ENCODE data around the gene ZNF518B. TPM values are rescaled to one million over a fixed set of nuclear protein-coding genes. Genes with fewer than 3 reads are reported as not detected.
A peak's percentile ranks its signal among the peaks of the same experiment; 100 is the strongest.

ZNF518B gene
- total and polyA plus RNA-seq, 9 of the 15 experiments (the other 6 are each of a cell fraction or from before 2014, with no cell fraction given), result 13.1 to 48.9 (median 37.5) TPM

DNA sequence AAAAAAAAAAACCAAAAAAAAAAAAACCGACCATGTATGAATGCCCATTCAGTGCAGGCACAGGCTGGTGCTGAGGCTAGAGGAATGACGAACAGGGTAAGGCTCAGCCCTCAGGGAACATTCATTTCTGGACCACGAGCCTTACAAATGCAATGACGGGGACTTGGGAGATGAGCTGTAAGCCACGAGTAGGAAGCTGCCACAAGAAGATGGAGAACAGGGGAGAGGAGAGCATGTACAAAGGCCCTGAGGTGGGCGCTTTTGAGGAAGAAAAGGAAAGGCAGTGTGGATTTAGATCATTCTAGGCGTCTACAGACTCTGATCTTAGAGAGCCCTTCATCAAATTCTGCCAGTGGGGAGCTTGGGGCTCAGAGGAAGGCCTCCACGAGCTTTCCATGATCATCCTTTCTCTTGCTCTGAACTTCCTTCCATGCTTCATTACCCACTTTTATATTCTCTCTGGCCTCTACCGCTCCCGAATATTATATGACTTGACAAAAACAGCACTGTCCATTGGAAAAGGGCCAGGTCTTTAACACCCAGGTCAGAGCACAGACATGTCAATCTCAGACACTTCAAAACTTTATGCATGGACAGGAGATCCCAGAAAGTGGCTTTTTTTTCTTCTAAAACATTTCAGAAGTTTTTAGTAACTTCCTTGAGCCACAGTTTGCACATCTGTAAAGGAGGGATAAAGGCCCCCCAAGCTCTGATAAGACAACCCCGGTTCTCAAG is 3.3 kb upstream of the ZNF518B start (continued):
- TF ChIP-seq, protein P1, sequence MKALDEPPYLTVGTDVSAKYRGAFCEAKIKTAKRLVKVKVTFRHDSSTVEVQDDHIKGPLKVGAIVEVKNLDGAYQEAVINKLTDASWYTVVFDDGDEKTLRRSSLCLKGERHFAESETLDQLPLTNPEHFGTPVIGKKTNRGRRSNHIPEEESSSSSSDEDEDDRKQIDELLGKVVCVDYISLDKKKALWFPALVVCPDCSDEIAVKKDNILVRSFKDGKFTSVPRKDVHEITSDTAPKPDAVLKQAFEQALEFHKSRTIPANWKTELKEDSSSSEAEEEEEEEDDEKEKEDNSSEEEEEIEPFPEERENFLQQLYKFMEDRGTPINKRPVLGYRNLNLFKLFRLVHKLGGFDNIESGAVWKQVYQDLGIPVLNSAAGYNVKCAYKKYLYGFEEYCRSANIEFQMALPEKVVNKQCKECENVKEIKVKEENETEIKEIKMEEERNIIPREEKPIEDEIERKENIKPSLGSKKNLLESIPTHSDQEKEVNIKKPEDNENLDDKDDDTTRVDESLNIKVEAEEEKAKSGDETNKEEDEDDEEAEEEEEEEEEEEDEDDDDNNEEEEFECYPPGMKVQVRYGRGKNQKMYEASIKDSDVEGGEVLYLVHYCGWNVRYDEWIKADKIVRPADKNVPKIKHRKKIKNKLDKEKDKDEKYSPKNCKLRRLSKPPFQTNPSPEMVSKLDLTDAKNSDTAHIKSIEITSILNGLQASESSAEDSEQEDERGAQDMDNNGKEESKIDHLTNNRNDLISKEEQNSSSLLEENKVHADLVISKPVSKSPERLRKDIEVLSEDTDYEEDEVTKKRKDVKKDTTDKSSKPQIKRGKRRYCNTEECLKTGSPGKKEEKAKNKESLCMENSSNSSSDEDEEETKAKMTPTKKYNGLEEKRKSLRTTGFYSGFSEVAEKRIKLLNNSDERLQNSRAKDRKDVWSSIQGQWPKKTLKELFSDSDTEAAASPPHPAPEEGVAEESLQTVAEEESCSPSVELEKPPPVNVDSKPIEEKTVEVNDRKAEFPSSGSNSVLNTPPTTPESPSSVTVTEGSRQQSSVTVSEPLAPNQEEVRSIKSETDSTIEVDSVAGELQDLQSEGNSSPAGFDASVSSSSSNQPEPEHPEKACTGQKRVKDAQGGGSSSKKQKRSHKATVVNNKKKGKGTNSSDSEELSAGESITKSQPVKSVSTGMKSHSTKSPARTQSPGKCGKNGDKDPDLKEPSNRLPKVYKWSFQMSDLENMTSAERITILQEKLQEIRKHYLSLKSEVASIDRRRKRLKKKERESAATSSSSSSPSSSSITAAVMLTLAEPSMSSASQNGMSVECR (CRISPR knock-in tag; IDR thresholded peaks at IDR 0.05), result no peak
- TF ChIP-seq, protein P2, sequence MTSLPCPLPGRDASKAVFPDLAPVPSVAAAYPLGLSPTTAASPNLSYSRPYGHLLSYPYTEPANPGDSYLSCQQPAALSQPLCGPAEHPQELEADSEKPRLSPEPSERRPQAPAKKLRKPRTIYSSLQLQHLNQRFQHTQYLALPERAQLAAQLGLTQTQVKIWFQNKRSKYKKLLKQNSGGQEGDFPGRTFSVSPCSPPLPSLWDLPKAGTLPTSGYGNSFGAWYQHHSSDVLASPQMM (CRISPR knock-in tag; IDR thresholded peaks at IDR 0.05), result no peak
- TF ChIP-seq, protein P3, sequence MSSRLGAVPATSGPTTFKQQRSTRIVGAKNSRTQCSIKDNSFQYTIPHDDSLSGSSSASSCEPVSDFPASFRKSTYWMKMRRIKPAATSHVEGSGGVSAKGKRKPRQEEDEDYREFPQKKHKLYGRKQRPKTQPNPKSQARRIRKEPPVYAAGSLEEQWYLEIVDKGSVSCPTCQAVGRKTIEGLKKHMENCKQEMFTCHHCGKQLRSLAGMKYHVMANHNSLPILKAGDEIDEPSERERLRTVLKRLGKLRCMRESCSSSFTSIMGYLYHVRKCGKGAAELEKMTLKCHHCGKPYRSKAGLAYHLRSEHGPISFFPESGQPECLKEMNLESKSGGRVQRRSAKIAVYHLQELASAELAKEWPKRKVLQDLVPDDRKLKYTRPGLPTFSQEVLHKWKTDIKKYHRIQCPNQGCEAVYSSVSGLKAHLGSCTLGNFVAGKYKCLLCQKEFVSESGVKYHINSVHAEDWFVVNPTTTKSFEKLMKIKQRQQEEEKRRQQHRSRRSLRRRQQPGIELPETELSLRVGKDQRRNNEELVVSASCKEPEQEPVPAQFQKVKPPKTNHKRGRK (tag; IDR thresholded peaks at IDR 0.05), result no peak
- TF ChIP-seq ZFPM2 (CRISPR knock-in tag; IDR thresholded peaks at IDR 0.05), result no peak
- peak; percentile 40; the same call in 1 of the 2 replicates for TF ChIP-seq MAFG (tag; conservative IDR thresholded peaks at IDR 0.05)
- TF ChIP-seq ZNF57 (CRISPR knock-in tag; IDR thresholded peaks at IDR 0.05), result no peak
- TF ChIP-seq, protein P4, sequence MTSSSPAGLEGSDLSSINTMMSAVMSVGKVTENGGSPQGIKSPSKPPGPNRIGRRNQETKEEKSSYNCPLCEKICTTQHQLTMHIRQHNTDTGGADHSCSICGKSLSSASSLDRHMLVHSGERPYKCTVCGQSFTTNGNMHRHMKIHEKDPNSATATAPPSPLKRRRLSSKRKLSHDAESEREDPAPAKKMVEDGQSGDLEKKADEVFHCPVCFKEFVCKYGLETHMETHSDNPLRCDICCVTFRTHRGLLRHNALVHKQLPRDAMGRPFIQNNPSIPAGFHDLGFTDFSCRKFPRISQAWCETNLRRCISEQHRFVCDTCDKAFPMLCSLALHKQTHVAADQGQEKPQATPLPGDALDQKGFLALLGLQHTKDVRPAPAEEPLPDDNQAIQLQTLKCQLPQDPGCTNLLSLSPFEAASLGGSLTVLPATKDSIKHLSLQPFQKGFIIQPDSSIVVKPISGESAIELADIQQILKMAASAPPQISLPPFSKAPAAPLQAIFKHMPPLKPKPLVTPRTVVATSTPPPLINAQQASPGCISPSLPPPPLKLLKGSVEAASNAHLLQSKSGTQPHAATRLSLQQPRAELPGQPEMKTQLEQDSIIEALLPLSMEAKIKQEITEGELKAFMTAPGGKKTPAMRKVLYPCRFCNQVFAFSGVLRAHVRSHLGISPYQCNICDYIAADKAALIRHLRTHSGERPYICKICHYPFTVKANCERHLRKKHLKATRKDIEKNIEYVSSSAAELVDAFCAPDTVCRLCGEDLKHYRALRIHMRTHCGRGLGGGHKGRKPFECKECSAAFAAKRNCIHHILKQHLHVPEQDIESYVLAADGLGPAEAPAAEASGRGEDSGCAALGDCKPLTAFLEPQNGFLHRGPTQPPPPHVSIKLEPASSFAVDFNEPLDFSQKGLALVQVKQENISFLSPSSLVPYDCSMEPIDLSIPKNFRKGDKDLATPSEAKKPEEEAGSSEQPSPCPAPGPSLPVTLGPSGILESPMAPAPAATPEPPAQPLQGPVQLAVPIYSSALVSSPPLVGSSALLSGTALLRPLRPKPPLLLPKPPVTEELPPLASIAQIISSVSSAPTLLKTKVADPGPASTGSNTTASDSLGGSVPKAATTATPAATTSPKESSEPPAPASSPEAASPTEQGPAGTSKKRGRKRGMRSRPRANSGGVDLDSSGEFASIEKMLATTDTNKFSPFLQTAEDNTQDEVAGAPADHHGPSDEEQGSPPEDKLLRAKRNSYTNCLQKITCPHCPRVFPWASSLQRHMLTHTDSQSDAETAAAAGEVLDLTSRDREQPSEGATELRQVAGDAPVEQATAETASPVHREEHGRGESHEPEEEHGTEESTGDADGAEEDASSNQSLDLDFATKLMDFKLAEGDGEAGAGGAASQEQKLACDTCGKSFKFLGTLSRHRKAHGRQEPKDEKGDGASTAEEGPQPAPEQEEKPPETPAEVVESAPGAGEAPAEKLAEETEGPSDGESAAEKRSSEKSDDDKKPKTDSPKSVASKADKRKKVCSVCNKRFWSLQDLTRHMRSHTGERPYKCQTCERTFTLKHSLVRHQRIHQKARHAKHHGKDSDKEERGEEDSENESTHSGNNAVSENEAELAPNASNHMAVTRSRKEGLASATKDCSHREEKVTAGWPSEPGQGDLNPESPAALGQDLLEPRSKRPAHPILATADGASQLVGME (CRISPR knock-in tag; IDR thresholded peaks at IDR 0.05), result no peak
- TF ChIP-seq, protein P5, sequence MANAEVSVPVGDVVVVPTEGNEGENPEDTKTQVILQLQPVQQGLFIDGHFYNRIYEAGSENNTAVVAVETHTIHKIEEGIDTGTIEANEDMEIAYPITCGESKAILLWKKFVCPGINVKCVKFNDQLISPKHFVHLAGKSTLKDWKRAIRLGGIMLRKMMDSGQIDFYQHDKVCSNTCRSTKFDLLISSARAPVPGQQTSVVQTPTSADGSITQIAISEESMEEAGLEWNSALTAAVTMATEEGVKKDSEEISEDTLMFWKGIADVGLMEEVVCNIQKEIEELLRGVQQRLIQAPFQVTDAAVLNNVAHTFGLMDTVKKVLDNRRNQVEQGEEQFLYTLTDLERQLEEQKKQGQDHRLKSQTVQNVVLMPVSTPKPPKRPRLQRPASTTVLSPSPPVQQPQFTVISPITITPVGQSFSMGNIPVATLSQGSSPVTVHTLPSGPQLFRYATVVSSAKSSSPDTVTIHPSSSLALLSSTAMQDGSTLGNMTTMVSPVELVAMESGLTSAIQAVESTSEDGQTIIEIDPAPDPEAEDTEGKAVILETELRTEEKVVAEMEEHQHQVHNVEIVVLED (CRISPR knock-in tag; IDR thresholded peaks at IDR 0.05), result no peak

Data from K562 (cell line).